NCI-H2196 (cell line): ENCODE measurements around the gene LPIN2.

ENCODE experiments used
- DNase-seq: peaks from one replicate; lab custom pipeline; 2025; ENCODE audit not compliant: unreplicated experiment; lab: John Stamatoyannopoulos, UW

The LPIN2 gene

GRCh38 chr18:2964361-2965010, 48.5 kb downstream of the LPIN2 start:
- no peak for DNase-seq
